AML-193 (cell line): ENCODE data around the gene CTRB2.

Source experiments
- DNase-seq, 2 experiments: peaks; one replicate each; lab custom pipeline; 2025; lab: John Stamatoyannopoulos, UW

CTRB2 gene

GRCh38 chr16:75206749-75207451, at the start of gene CTRB2:
Gene CTRB2, minus strand, starts transcription at chr16:75207161. Its CDS starts 20 bp downstream, at chr16:75207141.
- no peak for DNase-seq

- no peak for DNase-seq
These were observed 49.2 kb upstream of the CTRB2 start for GRCh38 chr16:75256059-75256571.

- no peak for DNase-seq
These were observed 47.4 kb upstream of the CTRB2 start for GRCh38 chr16:75254359-75254837.

GRCh38 chr16:75252946-75253911, 46.3 kb upstream of the CTRB2 start:
- no peak for DNase-seq

- DNase-seq: no peak
These were observed 45.3 kb upstream of the CTRB2 start for GRCh38 chr16:75252049-75252864.

GRCh38 chr16:75251280-75252048, 44.5 kb upstream of the CTRB2 start, which contains the start of gene BCAR1:
Gene BCAR1, minus strand, starts transcription at chr16:75251624. Its CDS starts 142 bp downstream, at chr16:75251482.
- DNase-seq: no peak

GRCh38 chr16:75250809-75251279, 43.9 kb upstream of the CTRB2 start:
- DNase-seq: no peak

- no peak for DNase-seq
These were observed 43.3 kb upstream of the CTRB2 start for GRCh38 chr16:75250089-75250808.

- DNase-seq: no peak
These were observed 42.5 kb upstream of the CTRB2 start for GRCh38 chr16:75249441-75249840.

- no peak for DNase-seq
These were observed 41.8 kb upstream of the CTRB2 start for GRCh38 chr16:75248536-75249380.

- no peak for DNase-seq
These were observed 41.2 kb upstream of the CTRB2 start for GRCh38 chr16:75248142-75248535.

- no peak for DNase-seq
These were observed 40.3 kb upstream of the CTRB2 start for GRCh38 chr16:75247249-75247648.

- no peak for DNase-seq
These were observed 39.7 kb upstream of the CTRB2 start for GRCh38 chr16:75246504-75247205.

GRCh38 chr16:75244844-75245758, 38.1 kb upstream of the CTRB2 start:
- DNase-seq: no peak

GRCh38 chr16:75244225-75244809, 37.4 kb upstream of the CTRB2 start:
- no peak for DNase-seq

- no peak for DNase-seq
These were observed 36.8 kb upstream of the CTRB2 start for GRCh38 chr16:75243667-75244224.
